Heart left ventricle (tissue), 13 donors: ENCODE measurements around the gene ABCD1.

Experiments
- POLR2A ChIP-seq, 2 donors: fragments of 450-650 bp; IDR thresholded peaks; one replicate each; pipeline ENCODE4 v1.6.1; 2017; ENCODE audit warnings: antibody characterized with exemption in 2 of 2, mild to moderate bottlenecking in 2 of 2, moderate library complexity in 2 of 2
- TF ChIP-seq, protein P1 (sequence below), 12 donors: fragments of 200-600 bp; sonication (generic) in 4 of 12; IDR thresholded peaks; one replicate each; pipeline versions ENCODE4 v1.5.0 to v1.8.0; 2018 to 2022; ENCODE audit warnings: antibody characterized with exemption in 12 of 12, mild to moderate bottlenecking in 5 of 12
- donor health status: ischemic (EF 13 %, LVEDD 7.1; RV severe dilation, severe dysfunction).
- donor health status: DM: no; HTN: yes; CAD: no.
- donor health status: DM: no; HTN: no; CAD: no.
- donor health status: ischemic (EF 25% LVEDD 6.9; RV normal size, moderate dysfunction).
- donor health status: ischemic (EF 25% LVEDD 5.7; RV mildly dilated, moderate dysfunction).
- donor health status: ischemic (EF 35%, LVEDD 5.7; RV mildly dilated, moderate dysfunction).
- donor health status: nonischemic (EF 11% LVEDD 7.7; RV severe dilation, severe dysfunction).
- donor health status: DM: yes; HTN: yes; CAD: no.
- donor health status: PGD.
- donor health status: ischemic (EF 29% LVEDD 5.4; RV normal size, mild dysfunction).
- donor health status: nonischemic (EF 23%, LVEDD 6.1; RV moderate dilation, normal function).

DNA sequence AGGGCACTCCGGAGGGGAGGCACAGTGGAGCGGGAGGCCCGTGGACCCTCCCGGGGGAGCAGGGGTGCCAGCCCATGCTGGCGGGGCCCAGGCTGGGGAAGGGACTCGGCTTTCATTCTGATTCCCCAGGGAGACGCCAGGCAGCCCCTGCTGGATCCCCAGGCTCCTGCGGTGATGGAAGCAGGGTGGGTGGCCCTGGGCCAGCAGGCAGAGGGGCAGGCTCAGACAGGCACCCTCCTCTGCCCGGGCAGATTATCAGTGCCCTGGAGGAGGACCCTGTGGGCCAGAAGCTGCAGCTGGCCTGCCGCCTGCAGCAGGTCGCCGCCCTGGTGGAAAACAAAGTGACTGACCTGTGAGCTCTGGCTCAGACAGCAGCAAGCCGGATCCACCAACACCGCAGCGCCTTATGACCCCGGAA, 54.0 kb downstream of the ABCD1 start:
- TF ChIP-seq, protein P1, sequence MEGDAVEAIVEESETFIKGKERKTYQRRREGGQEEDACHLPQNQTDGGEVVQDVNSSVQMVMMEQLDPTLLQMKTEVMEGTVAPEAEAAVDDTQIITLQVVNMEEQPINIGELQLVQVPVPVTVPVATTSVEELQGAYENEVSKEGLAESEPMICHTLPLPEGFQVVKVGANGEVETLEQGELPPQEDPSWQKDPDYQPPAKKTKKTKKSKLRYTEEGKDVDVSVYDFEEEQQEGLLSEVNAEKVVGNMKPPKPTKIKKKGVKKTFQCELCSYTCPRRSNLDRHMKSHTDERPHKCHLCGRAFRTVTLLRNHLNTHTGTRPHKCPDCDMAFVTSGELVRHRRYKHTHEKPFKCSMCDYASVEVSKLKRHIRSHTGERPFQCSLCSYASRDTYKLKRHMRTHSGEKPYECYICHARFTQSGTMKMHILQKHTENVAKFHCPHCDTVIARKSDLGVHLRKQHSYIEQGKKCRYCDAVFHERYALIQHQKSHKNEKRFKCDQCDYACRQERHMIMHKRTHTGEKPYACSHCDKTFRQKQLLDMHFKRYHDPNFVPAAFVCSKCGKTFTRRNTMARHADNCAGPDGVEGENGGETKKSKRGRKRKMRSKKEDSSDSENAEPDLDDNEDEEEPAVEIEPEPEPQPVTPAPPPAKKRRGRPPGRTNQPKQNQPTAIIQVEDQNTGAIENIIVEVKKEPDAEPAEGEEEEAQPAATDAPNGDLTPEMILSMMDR (IDR thresholded peaks at IDR 0.05) = no peak
- TF ChIP-seq POLR2A (IDR thresholded peaks at IDR 0.05) = no peak
